Measurements from ENCODE around the gene DDOST.

Gene DDOST

DNA sequence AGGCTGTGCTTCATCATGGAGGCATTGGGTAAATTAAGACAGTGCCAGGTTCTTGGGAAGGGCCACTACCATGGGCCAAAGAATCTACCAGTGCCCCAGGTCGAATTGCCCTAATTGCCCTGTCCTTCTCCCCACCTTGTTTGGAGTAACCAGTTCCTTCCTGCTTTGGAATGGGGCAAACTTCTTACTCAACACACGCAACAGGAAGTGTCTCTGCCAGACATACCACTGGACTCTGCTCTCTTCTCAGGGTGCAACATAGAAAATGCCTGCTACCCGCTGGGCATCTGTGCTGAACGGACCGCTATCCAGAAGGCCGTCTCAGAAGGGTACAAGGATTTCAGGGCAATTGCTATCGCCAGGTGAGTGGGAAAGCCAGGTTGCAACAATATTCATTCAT is 56.5 kb downstream of the DDOST start:
- no peak for DNase-seq (ENCODE audit: low spot score)
- TF ChIP-seq, protein P1, sequence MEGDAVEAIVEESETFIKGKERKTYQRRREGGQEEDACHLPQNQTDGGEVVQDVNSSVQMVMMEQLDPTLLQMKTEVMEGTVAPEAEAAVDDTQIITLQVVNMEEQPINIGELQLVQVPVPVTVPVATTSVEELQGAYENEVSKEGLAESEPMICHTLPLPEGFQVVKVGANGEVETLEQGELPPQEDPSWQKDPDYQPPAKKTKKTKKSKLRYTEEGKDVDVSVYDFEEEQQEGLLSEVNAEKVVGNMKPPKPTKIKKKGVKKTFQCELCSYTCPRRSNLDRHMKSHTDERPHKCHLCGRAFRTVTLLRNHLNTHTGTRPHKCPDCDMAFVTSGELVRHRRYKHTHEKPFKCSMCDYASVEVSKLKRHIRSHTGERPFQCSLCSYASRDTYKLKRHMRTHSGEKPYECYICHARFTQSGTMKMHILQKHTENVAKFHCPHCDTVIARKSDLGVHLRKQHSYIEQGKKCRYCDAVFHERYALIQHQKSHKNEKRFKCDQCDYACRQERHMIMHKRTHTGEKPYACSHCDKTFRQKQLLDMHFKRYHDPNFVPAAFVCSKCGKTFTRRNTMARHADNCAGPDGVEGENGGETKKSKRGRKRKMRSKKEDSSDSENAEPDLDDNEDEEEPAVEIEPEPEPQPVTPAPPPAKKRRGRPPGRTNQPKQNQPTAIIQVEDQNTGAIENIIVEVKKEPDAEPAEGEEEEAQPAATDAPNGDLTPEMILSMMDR (IDR thresholded peaks at IDR 0.05; ENCODE audit: extremely low read depth, missing control alignments): no peak

DNA sequence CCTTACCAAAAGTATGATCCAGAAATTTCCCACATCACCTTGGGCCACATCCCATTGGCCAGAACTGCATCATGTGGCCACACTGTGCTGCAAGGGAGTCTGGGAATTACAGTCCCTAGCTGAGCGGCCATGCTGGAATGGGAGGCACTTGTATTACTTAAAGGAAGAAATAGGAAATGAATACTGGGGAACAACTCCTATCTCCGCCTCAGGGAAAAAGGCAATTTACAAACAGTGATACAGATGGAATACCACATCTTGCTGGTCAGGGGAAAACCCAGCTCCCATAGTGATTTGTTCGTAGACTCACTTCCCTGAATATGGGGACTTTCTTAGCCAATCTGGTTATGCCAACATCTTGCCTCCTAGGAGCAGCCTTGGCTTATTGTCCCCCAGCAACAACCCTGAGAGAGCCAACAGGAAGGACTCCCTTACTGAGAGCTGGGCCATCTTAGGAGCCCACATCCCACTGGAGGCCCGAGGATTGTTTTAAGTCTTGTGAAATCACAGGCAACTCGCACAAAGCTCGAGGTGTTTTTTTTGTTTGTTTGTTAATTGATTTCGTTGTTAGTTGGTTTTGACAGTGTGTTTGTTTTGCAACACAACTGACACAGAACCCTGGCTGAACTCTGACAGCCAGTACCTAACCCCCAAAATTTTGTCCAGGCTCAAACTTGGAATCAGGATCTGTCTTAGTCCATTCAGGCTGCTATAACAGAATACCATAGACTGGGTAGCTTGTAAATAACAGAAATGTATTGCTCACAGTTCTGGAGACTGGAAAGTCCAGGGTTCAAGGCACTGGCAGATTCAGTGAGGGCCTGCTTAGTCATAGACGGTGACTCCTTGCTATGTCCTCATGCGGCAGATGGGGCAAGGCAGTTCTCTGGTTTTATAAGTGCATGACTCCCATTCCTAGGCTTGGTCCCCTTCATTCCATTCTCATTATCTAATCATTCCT is 57.4 kb downstream of the DDOST start:
- DNase-seq (ENCODE audit: low spot score): no peak
- TF ChIP-seq, protein P1 (IDR thresholded peaks at IDR 0.05; ENCODE audit: extremely low read depth, missing control alignments): no peak

DNA sequence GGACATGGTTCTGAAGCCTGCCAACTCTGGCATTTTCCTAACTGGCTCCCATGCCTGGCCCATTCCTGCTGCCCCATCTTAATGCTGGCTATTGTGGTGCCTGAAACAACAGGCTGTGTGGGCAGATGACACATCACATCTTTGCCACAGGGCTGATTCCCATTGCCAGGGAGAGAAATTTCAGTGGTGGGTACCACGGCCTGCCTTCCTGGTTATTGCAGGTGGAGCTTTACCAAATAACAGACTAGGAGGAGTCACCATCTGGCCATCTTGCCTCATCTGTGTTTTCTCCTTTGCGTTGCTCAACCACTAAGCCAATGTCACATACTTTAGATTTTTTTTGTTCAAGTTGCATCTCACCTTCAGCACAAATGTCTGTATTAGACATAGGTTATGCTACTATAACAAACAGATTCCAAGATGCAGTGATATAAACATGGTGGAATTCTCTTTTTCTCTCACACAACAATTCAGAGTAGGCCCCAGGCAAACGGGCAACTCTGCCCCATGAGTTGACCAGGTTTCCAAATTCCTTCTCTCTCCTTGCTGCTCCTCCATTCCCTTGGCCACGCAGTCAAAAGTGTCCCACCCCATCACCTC is 58.2 kb downstream of the DDOST start:
- TF ChIP-seq, protein P1 (IDR thresholded peaks at IDR 0.05; ENCODE audit: extremely low read depth, missing control alignments): no peak
- DNase-seq (ENCODE audit: low spot score): no peak

Measured in GM20000 (cell line).